ENCODE data around the gene DSCAM. TPM values are rescaled to one million over a fixed set of nuclear protein-coding genes. Genes with fewer than 3 reads are reported as not detected.

Gene DSCAM
- total RNA-seq, 1 experiment from 2014 or later = not detected

DNA sequence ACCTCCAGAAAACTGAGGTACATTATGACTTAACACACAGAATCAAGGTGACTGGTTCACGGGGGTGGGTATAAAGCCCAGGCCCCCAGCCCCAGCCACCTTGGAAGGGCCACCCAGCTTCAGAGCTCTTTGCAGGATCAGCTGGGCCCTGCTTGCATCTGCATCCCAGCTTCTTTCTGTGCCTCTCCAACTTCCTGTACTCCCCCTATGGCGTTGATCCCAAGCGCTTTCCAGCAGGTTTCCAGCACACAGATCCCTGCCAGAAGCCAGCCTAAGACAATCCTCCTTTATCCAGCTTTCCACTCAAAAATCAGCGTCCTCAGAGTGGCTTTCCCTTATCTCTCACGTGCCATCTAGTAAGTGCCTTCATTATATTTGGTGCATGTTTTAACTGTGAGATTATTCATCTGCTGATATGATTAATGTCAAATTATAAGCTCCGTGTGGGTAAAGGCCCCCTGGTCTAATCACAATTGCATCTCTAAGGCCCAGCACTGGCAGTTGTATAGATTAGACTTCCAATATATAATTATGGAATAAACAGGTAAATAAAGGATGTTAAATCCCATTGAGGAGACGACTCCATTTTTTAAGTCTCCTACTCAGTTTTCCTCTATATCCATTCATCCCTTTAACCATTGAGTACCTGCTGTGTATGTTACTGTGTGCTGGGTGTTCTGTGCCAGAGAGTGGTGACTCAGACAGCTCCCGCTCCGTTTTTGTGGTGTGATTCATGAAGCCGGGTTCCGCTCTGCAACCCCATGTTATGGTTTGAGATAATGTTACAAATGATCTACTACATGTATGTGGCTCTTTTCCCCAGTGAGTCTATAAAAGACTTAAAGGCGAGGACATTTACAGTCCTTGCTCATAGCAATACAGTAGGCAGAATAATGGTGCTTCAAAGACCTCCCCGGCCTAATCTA lies 592.2 kb downstream of the DSCAM start:
- no peak for DNase-seq (ENCODE audit: low read depth)

DNA sequence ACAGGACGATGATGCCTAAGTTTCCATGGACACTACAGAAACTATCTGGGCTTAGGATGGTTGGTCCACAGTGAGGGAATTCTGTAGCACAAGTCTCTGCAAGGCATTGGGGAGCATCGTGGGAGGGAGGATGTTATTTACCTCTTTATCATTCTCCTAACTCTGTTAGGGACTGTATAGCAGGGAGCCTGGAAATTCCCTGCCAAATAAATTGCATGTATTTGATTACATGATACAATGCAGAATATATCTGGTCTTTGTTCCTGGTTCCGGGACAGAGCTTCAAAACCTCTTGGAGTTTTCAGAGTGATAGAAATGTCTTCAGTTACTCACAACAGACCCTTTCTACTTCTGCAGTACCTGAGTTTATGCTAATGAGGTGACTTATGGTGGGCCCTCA lies 593.8 kb downstream of the DSCAM start:
- DNase-seq (ENCODE audit: low read depth) = no peak

DNA sequence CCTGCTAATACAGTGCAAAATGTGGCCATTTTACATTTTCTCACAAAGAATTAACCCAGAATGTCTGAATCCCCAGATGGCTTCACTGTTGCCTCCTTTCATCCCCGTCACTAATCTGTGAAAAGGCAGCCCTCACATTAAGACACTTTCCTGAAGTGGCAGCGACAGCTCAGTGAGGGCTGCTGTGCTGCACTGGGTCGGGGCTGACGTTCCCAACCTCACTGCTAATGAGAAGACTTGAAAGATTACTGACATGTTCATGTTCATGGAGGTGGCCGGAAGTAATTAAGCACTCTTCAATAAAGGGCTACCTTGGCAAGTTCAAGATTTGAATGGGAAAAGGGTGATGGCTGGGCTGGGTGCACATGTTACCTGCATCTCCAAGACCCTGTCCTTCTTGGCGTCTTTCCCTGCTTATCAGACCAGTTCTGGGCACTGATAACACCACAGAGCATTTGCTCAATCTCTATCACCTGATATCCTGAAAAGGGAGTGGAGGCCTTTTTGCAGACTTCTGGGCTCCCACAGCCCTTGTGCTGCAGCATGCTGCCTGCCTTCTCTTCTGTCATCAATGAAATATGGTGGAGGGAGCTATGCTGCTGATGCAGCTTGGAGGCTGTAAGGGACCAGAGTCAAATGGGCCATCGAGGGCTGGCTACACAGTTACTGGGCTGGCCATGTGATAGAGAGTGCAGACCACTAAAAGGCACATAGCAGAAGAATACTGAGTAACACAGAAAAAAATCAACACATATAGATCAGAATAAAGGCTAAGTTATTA lies 596.3 kb downstream of the DSCAM start:
- DNase-seq (ENCODE audit: low read depth) = no peak

DNA sequence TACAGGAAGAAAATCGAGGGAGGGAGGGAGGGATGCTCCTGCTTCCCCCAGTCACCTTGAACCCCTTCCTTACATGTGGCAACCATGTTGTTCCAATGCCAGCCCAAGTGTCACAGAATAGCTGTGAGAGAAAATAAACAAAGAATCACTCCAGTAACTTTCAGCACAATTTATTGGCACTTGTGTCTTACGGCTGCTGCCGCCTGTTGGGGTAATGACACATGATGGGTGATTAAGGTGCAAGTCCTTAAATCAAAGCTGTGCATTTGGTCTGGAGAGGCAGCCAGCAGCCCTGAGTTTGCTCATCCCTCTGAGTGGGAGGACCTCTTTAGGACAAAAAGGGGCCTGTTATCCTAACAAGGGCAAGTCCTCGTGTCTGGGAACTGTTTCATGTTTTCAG lies 602.0 kb downstream of the DSCAM start:
- DNase-seq (ENCODE audit: low read depth) = no peak

DNA sequence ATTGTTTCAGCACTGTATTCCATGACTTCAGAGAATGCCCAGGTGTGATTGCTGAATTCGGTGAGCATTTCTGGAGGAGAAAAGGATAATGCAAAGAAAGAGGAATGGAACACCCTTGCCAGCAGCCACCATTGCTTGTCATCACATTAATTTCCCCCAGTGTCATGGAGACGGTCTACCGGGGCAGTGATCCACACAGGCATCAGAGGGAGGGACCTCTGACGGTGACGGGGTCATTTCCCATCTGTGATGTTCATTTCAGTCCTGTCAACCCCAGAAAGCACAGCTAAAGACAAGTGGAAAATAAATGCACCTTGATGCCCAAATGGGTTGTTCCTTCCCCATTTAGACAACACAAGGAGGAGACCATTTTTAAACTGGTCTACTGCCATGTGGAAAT lies 603.3 kb downstream of the DSCAM start:
- no peak for DNase-seq (ENCODE audit: low read depth)

DNA sequence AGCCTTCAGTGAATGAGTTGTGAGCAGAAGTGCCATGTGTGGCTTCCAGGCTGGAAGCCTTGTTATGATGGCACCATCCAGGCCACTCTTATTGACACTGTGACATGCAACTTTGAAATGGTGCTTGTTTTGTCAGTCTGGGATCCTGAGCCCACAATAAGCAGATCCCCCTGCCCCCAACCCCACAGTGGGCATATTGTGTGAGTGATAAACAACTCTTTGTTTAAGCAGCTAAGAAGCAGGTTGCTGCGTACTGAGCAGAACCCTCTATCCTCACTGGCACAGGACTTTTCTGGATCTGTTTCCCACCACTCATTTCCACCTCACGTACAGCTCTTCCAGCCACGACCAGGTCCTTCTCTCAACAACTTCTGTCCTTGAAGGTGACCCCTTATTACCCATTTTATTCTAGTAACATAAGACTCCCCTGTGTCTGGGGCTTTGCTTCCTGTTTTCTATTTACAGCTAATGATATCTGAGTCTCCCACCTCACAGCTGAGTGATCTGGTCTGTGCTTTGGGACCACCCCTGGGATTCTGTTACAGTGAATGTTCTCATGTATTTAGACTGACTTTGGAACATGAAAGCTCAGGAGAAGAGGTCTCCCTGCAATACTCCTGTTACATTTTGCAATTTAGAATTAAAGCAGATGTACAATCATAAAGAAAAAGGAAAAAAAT lies 604.2 kb downstream of the DSCAM start:
- DNase-seq (ENCODE audit: low read depth) = no peak

DNA sequence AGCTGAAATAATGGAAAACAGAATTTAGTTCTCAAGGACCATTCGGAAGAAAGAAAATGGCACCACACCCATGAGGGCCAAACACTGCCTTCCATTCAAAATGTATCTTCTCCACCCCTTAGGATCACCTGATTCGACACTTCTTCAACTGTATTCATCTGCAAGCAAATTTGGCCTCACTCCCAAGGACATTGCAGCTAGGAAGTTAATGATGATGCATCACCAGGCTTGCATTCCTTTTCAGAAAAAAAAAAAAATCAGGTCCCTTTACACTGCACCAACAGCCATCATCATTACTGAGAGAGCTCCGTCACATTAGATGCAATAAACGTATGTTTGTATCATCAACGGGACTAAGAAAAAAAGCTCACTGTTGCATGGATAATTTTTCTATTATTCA lies 611.4 kb downstream of the DSCAM start:
- no peak for DNase-seq (ENCODE audit: low read depth)

DNA sequence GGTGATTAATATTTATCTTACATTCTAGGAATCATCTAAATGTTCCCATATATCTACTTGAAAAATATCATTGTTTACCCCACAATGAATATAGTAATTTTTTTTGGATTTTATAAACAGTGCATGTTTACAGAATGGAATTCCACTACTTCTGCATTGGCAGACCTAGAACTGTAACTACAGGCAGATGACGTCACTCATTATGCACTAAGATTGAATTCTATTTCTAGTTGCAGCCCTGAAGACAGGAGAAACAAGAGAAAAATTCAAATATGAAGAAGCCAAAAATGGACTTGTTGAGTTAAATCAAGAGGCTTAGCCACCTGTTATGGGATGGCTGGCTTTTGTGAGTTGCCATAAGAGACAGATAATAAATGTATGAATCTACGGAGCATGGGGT lies 615.0 kb downstream of the DSCAM start:
- no peak for DNase-seq (ENCODE audit: low read depth)

DNA sequence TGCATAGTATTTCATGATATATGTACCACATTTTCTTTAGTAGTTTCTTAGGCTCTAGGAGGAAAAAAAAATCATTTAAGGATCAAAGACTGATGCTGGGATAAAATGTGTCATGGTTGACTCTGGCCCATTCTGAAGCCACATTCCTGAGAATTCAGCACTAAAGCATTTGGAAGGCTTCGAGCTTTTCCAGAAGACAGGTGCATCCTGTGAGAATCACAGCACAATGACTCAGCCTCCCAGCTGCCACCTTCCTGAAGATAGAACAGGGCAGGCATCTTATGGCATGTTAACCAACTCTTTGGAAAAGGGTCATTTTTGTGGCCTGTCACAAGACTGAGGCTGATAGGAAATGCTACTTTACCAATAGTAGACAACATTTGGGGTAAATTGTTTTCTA lies 619.9 kb downstream of the DSCAM start:
- no peak for DNase-seq (ENCODE audit: low read depth)

DNA sequence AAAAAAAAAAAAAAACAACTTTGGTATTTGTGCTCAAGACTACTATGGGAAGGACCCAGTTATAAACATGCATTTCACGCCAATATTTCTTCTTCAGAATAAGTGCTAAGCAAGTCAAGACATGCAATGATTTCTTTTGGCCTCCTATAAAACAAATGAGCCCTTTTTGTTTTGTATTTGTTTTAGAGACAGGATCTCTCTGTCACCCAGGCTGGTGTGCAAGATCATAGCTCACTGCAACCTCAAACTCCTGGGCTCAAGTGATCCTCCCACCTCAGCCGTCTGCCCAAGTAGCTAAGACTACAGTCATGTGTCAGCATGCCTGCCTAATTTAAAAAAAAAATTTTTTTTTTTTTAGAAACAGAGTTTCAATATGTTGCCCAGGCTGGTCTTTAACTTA lies 631.0 kb downstream of the DSCAM start:
- DNase-seq (ENCODE audit: low read depth) = no peak

DNA sequence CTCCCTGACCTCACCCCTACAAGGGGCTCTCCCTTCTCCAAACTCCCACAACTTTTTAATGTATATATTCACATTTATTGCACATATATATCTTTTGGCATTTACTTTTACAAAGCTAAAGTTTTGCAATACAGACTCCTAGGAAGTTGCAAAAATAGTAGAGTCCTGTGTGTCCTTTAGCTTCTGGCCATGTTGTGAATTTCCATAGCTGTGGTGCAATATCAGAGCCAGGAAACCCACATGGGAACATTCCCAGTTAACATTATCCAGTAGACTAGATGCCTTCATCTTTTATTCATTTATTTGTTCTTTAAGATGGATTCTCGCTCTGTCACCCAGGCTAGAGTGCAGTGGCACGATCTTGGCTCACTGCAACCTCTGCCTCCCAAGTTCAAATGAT lies 636.7 kb downstream of the DSCAM start:
- no peak for DNase-seq (ENCODE audit: low read depth)

DNA sequence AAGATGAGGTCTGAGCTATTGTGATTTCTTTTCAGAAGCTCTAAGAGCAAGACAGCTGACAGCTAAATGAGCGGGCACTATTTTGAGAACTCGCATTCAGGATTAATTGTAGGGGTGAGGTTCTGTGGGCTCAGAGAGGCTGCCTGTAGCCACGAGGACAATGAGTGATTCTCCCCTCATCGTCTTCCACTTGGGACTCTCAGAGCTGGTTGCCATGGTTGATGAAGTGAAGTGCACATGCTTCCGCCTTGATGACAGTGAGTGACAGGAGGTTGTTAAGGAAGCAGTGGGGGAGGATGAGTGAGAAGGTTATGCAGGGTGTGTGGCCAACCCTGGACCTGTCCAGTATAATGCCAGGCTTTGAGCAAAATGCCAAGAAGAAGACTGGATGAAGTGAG lies 638.0 kb downstream of the DSCAM start:
- DNase-seq (ENCODE audit: low read depth) = no peak

DNA sequence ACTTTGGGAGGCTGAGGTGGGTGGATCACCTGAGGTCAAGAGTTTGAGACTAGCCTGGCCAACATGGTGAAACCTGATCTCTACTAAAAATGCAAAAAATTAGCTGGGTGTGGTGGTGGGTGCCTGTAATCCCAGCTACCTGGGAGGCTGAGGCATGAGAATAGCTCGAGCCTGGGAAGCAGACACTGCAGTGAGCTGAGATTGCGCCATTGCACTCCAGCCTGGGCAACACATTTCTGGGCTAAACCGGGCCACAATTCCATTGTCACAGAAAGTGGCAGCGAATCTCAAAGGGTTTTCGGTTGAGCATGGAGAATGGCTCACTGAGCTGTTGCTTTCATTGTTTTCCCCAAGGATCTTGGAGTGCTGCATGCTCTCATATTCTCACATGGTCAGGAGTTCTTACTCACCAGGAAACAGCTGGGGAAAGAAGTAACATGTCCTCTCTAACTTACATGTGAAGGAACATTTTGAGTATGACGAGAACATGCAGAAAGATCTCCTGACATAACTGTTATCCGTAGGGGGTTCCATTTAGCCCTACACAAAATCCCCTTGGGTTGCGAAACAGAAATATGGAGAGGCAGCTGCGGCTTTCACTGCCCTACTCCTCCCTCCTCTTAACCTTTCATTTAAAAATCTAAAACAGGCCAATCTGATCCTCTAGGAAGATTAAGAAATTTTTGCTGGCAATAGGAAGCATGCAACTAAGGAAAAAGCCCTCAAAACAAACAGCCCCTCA lies 638.6 kb downstream of the DSCAM start:
- no peak for DNase-seq (ENCODE audit: low read depth)

DNA sequence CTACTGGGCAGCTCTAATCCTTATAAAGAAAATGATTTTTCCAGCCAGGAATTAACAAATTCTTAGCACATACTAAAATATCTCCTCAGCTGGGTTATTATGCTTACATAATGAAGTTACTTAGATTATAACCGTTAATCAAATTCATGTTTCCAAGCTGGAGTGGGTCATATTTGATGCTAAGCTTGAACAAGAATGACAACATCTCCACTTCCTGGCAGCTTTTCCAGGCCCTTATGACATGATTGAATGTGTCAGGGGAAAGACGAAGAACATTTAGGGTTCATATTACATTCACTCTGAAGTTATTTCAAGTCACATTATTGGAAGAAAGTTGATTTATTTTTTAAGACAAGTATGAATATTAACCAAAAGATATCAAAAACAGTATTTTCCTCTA lies 646.0 kb downstream of the DSCAM start:
- no peak for DNase-seq (ENCODE audit: low read depth)

DNA sequence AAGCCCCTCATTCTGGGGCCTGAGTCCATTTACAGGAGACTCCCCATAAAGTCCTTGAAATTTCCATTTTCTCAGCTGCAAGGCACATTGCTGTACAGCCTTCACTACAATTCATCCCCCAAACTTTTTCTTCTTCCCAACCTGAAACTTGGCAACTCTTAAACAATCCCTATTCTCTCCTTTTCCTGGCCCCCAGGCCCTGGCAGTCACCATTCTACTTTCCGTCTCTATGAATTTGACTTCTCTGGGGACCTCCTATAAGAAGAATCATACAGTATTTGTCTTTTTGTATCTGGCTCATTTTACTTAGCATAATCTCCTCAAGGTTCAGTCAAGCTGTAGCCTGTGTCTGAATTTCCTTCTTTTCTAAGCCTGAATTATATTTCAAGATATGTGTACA lies 646.8 kb downstream of the DSCAM start:
- no peak for DNase-seq (ENCODE audit: low read depth)

DNA sequence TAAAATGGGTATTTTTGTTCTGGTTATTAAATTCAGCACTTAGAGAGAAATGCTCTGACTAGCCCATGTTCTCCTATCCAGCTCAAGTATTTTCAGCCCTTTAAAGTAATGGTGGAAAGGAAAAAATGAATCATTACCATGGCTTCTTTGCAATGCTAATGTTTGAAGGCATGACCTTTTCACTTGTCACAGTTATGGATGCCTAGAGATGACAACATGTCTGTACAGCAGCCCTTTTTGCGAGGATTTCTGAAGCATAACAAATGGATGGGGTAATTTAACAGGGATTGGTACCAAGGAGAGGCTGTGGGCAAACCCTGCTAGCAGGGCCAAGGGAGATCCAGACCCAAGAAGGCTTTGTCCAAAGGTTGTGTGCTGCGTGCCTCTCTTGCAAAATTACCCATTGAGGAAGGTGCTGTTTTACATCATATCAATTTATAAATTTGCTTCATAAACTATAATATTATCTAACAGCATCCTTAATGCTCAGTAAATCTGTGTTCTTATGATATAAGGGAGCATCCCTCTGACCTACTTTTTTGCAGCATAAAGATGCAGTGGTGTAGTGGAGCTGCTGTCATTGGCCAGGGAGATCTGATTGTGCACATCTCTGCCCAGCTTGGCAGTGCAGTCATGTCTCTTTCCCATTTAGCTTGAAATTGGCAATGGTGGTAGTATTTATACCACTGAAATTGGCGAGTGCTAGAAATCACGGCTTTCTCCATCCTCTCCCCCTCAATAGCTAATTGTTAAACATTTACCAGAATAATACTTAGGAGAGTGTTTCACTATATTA lies 652.6 kb downstream of the DSCAM start:
- DNase-seq (ENCODE audit: low read depth) = no peak

DNA sequence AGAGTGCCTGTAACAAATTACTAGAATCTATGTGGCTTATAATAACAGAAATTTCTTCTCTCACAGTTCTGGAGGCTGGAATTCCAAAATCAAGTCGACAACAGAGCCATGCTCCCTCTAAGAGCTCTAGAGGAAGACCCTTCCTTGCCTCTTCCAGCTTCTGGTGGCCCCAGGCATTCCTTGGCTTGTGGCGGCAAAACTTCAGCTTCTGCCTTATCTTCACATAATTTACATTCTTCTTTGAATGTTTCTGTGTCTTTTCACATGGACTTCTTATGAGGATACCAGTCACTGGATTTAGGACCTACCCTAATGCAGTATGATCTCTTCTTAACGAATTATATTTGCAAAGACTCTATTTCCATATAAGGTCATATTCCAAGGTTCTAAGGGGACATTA lies 655.3 kb downstream of the DSCAM start:
- no peak for DNase-seq (ENCODE audit: low read depth)

DNA sequence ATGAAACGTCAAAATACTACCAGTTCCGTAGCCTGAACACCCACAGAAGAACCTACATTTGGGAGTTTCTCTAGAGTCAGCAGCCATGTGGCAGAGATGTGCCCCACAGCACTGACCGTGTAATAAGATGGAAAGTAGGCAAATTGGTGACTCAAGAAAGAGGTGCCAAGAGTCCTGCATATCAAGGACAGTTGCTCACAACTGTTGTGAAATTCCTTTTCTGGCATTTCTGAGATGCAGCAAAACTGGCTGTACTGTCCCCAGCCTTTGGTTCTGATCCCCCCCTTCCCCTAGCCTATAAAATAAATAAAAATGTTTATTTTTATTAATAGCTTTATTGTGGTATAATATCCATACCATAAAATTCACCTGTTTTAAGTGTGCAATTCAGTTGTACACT lies 655.8 kb downstream of the DSCAM start:
- no peak for DNase-seq (ENCODE audit: low read depth)

DNA sequence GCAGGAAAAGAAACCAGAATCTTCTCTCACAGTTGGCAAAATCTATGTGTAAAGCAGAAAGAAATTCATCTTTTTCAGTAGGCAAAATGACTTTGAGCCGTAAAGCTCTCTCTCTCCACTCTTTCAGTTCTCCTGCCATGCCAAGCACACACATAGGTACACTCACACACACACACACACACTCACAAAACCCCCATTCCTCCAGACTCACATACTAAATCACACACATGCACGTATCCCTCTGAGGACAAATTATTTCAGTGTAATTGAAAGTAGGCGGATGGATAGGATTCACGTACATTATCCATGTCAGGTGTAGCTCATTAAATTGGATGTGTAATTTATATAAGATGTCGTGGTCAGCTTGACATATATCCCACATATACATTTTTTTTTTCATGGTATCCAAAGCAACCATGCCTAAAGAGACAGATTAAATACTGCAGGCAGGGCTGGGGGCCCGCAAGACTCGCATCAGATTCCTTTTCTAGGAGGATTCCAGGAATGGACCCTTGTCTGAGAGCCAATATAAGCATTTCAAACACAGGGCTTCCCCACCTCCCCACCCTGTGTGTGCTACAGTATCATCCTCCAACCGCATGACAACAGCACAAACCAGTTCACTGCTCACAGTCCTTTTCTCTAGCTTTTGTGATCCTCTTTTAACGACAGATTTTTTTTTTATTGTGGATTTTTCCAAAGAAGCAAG lies 658.9 kb downstream of the DSCAM start:
- DNase-seq (ENCODE audit: low read depth) = no peak

DNA sequence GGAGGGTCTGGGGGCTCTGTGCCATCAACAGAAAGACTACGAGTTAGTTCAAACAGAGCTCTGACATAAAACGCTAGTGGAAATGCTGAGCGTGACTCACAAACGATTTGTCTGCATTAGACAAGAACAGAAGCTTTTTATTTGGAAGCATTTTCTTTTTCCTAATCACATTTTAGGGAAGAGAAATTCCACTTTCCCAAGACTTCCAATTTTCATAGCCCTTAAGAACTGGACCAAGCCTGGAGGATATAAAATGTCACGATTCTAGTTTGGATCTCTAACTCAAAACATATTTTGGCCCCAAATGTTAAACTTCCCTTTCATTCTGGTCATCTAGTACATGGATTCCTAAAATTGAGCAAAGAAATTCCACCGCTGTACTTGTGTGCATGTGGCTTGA lies 659.7 kb downstream of the DSCAM start:
- DNase-seq (ENCODE audit: low read depth) = no peak

Measured in LHCN-M2 (cell line).